ENCODE results near the gene USP14. TPM values are rescaled to one million over a fixed set of nuclear protein-coding genes. Genes with fewer than 3 reads are reported as not detected.
A peak's percentile ranks its signal among the peaks of the same experiment; 100 is the strongest.

USP14 gene
- total and polyA plus RNA-seq, 2 of the 8 experiments (the other 6 are each of a cell fraction or from before 2014, with no cell fraction given), result 14.8 to 91.1 TPM

GRCh38 chr18:159037-159652, 788 bp downstream of the USP14 start:
- peaks cover 22 to 51% of the 10 kb centered on the region in 2 experiments for H3K79me2 ChIP-seq (ENCODE audit: control insufficient read depth in 1 of 2, insufficient read depth in 2 of 2, low read length in 2 of 2)
- no peak for TF ChIP-seq E2F6 (IDR thresholded peaks at IDR 0.05)
- no peak for TF ChIP-seq POU5F1 (IDR thresholded peaks at IDR 0.05; ENCODE audit: low read depth, low read length)
- no peak for TF ChIP-seq BCL11A (IDR thresholded peaks at IDR 0.05; ENCODE audit: low read depth in 2 of 2, low read length in 2 of 2)
- no peak for TF ChIP-seq FOSL1 (IDR thresholded peaks at IDR 0.05; ENCODE audit: insufficient read depth, low read depth, low read length)
- TF ChIP-seq YY1 (IDR thresholded peaks at IDR 0.05; ENCODE audit: low read depth, low read length), result peak; percentile 68; the same call in 1 of the 2 replicates
- no peak for TF ChIP-seq GABPA (IDR thresholded peaks at IDR 0.05; ENCODE audit: borderline replicate concordance, insufficient read depth, low read length)
- TF ChIP-seq HDAC2 (IDR thresholded peaks at IDR 0.05; ENCODE audit: borderline replicate concordance in 1 of 2, low read depth in 2 of 2, low read length in 2 of 2), result 0 out of 4 replicates have a peak, but pooled peaks of 1 of the 2 experiments have one; percentile 27
- TF ChIP-seq JUN (IDR thresholded peaks at IDR 0.05; ENCODE audit: low read depth, low read length), result no peak
- peak; percentile 59 for TF ChIP-seq SAP30 (IDR thresholded peaks at IDR 0.05; ENCODE audit: insufficient read depth, insufficient replicate concordance, low read length)
- peak in 1 of 2 experiments; percentile 71; a peak in 2 of 4 replicates for TF ChIP-seq SIN3A (conservative IDR thresholded peaks at IDR 0.05 in 1 of 2, IDR thresholded peaks at IDR 0.05 in 1 of 2; ENCODE audit: low read depth in 1 of 2, low read length in 2 of 2)

More at GRCh38 chr18:159037-159652, 788 bp downstream of the USP14 start:
- Histone ChIP-seq H3K56ac (replicated peaks; ENCODE audit: insufficient read length, low read depth, low read length) (peak overlapping the region; percentile 36), H2BK120ac (replicated peaks; ENCODE audit: low read depth, low read length) (no peak overlapping the region), H2BK20ac (ENCODE audit: low read length) (no peak overlapping the region), H2BK15ac (ENCODE audit: low read length) (no peak overlapping the region), H3K4ac (replicated peaks; ENCODE audit: insufficient read length, low read depth, low read length) (no peak overlapping the region), H2BK5ac (ENCODE audit: low read depth, low read length) (peak overlapping the region; percentile 88), H3K27ac (ENCODE audit: low read depth, low read length) (peak overlapping the region; percentile 81; the same call in 1 of the 2 replicates), H4K20me1 (replicated peaks in 1 of 2; ENCODE audit: control insufficient read depth in 1 of 2, insufficient read depth in 2 of 2, low read length in 2 of 2) (peaks cover 2 to 4% of the 10 kb centered on the region in 2 experiments), H3K14ac (ENCODE audit: insufficient read length) (no peak overlapping the region), H3K9me3 (ENCODE audit: insufficient read depth in 2 of 2, low read depth in 1 of 2, low read length in 1 of 2) (no peaks in the 10 kb centered on the region; a peak in 1 of 4 replicates), H4K91ac (replicated peaks; ENCODE audit: insufficient read length, low read length) (no peak overlapping the region), H2AFZ (ENCODE audit: low read length) (no peak overlapping the region), H3K18ac (ENCODE audit: extremely low read depth, low read length) (0 out of 2 replicates have a peak overlapping the region, but pooled peaks have one; percentile 48), H3K79me1 (ENCODE audit: low read depth, low read length) (no peaks in the 10 kb centered on the region), H4K5ac (ENCODE audit: insufficient read length, low read depth, low read length) (peak overlapping the region; percentile 19), H3K4me1 (replicated peaks in 1 of 4; ENCODE audit: control insufficient read depth in 3 of 4, insufficient read depth in 4 of 4, low read length in 3 of 4) (no peaks in the 10 kb centered on the region; a peak in 2 of 7 replicates), H3K9ac (replicated peaks in 1 of 4; ENCODE audit: extremely low read depth in 1 of 4, low read depth in 3 of 4, low read length in 3 of 4) (peak overlapping the region; percentile 80 to 98 (median 88)), H3K27me3 (replicated peaks in 1 of 4; ENCODE audit: control insufficient read depth in 3 of 4, extremely low read depth in 1 of 4, insufficient read depth in 3 of 4, low read length in 3 of 4) (peaks cover 3 to 9% (median 7%) of the 10 kb centered on the region in 4 experiments), H2AK5ac (ENCODE audit: low read depth, low read length) (no peak overlapping the region), H3K23me2 (ENCODE audit: low read depth, low read length) (peaks cover 5% of the 10 kb centered on the region), H4K8ac (ENCODE audit: extremely low read depth, insufficient read depth, low read length) (peak overlapping the region; percentile 95; the same call in 1 of the 2 replicates), H3K4me3 (ENCODE audit: extremely low read depth in 1 of 4, insufficient read depth in 2 of 4, low read depth in 3 of 4, low read length in 4 of 4) (peak overlapping the region; percentile 84 to 98 (median 92)), H2BK12ac (ENCODE audit: low read depth, low read length) (no peak overlapping the region), H3K23ac (ENCODE audit: insufficient read length) (no peak overlapping the region), H3K4me2 (ENCODE audit: insufficient read depth in 1 of 2, low read depth in 2 of 2, low read length in 2 of 2) (peak overlapping the region; percentile 83 to 92), H3K36me3 (ENCODE audit: control insufficient read depth in 2 of 4, insufficient read depth in 4 of 4, low read length in 3 of 4) (peaks cover 0 to 4% (median 0%) of the 10 kb centered on the region in 4 experiments; a peak in 5 of 8 replicates)
- DNase-seq (ENCODE audit: low read depth in 1 of 2, low spot score in 2 of 2) (peak in 1 of 2 experiments; percentile 41), FAIRE-seq (peak; percentile 69)
- 6% methylated on average over 22 of the region's 23 CpGs; no CpG with 5 or more reads in 1 of the 2 experiments for WGBS, 2 experiments (ENCODE audit: extremely low coverage in 1 of 2, insufficient coverage in 1 of 2, insufficient read length in 1 of 2, insufficient replicate concordance in 2 of 2, low coverage in 1 of 2, low lambda C conversion rate in 2 of 2, missing lambda C conversion rate in 1 of 2)
- POLR2A ChIA-PET (ENCODE audit: partially characterized antibody), result interaction anchor here (1.3 kb wide), 1 partner anchor 20 kb away, joined by 3 read pairs; no protein-coding TSS in a partner anchor
- CTCF ChIA-PET (ENCODE audit: partially characterized antibody), result interaction anchor here (0.8 to 0.9 kb wide), 2 partner anchors 11 to 15 kb away, joined by 3 read pairs; no protein-coding TSS in a partner anchor
